GM18907 (cell line): ENCODE results near the gene GPC6.
"Not testable (repeated sequence)": the region's sequence is repeated elsewhere in the genome, so short reads cannot be mapped to it uniquely, and the experiment has no call there.

Source experiments
- ATAC-seq: cut with Tn5 transposase; IDR thresholded peaks from one replicate; pipeline ENCODE4 v1.9.1; 2021; ENCODE audit warnings: mild to moderate bottlenecking, moderate library complexity; ENCODE audit not compliant: unreplicated experiment

Gene GPC6

GRCh38 chr13:94256721-94257120 is 1030.1 kb downstream of the GPC6 start:
- ATAC-seq, result no peak

DNA sequence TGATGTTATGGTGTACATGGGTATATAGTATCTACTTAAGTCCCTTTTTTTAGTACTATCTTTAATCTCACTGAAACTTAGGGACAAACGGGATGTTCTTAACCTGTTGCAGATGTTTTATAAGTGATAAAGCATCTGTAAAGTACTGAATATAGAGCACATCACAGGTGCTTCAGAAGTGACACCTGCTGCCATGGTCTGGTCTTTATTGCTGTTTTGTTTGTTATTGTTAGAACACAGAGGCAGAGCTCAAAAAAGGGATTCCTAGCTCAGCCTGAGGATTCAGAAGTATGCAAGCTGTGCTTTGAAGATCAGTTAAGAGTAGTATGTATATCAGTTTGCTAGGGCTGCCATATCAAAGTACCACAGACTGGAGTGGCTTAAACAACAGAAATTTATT is 1033.4 kb downstream of the GPC6 start:
- ATAC-seq, result no peak

GRCh38 chr13:94261163-94261562 is 1034.6 kb downstream of the GPC6 start:
- ATAC-seq, result no peak

DNA sequence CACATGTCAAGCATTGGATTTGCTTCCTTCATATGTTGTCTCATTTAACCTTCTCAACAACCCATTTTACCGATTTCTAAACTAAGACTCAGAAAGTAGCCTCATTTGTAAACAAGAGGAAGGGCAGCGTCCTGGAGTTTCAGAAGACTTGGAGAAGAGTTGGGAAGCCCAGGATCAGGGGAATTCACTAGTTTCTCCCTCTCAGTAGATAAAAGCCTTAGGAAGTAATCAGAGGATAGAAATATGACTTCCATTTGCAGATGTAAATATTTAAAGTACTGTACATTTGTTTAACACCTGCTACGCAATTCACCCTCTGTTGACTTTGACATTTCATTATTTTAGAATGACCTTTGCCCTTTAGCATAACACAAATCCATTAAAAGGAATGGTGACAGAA is 1036.4 kb downstream of the GPC6 start:
- ATAC-seq, result no peak

DNA sequence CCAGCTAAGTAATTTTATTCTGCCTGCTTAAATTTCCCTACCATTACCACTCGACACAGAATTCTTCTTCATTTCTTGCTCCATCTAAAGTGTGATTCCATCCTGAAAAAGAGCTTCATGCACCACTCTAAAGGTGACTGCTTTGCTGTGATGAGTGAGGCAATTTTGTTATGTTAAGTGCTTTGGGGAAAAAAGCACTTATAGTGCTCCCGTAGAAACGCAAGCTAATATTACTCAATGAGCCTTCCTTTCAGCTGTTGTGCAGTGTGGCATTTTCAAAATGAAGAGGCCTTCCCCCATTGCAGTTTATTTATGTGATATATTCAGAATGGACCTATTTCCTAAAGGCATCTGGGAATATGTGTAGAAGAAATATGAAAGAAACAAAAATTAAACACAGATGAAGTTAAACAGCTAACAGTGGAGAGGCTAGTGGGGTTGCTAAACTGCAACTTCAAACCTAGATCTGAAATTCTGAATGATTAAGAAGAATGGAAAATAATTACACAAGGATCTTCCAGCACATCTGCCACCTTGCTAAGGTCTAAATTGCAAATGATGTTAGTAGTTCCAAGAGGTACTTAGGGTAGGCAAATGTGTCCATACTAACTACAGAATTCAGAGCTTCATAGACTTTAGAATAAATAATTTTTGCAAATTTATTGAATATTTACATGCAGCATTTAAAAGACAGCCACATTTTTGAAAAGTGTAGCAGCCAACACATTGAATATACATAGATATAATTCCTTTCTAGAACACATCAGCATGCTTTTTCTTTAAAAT is 1041.2 kb downstream of the GPC6 start:
- no peak for ATAC-seq

DNA sequence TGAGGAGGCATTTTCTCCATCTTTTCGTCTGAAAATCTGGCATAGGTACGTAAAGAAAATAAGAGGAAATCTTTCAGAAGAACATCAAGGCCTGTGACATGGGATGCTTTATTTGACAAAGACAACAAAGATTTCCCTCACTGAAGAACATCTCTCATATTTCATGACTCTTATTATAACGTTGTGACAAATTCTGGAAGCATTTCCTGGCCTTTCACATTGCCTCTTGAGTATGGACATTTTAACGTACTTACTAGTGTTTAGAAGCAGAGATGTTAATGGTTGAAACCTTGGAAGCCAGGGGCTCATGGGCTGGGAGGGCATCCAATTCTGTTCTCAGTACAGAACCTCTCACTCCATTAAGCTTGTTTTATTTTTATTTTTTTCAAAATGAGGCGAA is 1042.1 kb downstream of the GPC6 start:
- ATAC-seq, result no peak

DNA sequence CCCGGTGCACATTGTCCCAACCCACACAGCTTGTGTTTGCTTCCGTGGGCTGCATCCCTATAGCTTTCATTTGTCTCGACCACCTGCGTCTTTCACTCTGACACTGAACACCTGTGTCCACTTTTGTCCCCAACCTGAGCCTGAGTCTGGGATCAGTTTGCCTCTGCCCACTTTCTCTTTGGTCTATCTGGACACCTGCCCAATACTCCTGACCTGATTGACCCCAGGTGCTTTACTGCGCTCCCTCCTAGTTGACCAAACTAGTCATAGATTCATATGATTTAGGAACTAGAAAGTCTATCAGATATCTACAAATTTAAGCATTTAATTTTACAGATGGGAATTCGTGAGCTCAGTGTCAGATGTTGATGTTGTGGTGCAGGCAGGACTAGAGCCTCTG is 1043.0 kb downstream of the GPC6 start:
- no peak for ATAC-seq

DNA sequence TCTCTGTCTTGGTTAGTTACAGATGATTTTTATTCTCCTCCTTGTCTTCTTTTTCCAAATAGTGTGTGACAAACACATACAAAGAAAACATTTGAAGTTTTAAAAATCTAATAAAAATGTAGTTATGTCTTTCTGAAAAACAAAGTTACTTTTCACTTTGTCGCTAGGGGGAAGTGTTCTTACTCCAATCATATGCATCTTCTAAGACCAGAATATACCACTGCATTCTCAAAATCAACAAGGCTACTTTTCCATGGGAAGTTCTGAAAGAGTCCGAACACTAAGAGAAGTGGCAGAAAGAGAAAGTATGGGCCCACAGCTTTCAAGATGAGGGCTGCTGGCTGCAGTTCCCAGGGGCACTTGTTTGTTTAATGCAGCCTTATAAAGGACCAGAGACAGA is 1043.9 kb downstream of the GPC6 start:
- ATAC-seq, result no peak

DNA sequence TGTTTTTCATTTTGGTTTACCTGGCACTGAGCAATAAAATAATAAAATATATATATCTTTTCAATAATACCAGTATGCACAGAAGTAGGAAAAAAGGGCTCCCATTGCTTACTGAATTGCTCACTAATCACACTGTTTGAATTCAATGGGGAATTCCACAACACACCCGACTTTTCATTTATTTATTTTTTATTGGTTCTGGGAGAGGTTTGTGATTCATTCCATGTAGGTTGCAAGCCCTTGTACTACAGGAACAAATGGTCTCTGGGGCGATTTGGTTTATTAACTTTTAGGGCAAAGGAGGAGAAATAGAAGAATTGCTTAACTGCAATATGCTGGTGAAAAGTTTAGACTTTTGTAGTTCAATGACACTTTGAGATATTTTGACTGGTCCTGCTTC is 1045.4 kb downstream of the GPC6 start:
- ATAC-seq, result no peak

GRCh38 chr13:94280349-94280748 is 1053.7 kb downstream of the GPC6 start:
- ATAC-seq, result no peak

- no peak for ATAC-seq
These were observed 1054.2 kb downstream of the GPC6 start for GRCh38 chr13:94280845-94281244.

- ATAC-seq, result no peak
These were observed 1060.0 kb downstream of the GPC6 start for GRCh38 chr13:94286581-94286980.

GRCh38 chr13:94291631-94292322 is 1065.2 kb downstream of the GPC6 start:
- ATAC-seq, result no peak

- ATAC-seq, result no peak
These were observed 1065.7 kb downstream of the GPC6 start for GRCh38 chr13:94292323-94292640.

DNA sequence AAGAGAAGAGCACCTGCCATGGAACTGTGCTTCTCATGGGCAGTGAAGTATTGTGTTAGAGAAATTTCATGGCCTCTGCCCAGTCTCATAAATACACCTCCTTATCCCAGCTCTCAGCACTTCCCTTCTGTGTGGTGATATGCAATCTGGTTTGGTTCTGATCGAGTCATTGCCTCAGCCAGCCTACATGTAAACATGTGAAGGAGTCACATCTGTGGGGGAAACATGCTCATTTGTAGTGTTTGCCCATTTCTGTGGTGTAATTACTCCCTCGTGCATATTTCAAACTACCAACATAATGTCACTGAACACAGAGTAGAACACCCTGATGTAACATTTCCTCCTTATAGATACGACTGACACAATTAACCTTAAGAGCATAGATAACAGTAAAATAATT is 1069.9 kb downstream of the GPC6 start:
- no peak for ATAC-seq

DNA sequence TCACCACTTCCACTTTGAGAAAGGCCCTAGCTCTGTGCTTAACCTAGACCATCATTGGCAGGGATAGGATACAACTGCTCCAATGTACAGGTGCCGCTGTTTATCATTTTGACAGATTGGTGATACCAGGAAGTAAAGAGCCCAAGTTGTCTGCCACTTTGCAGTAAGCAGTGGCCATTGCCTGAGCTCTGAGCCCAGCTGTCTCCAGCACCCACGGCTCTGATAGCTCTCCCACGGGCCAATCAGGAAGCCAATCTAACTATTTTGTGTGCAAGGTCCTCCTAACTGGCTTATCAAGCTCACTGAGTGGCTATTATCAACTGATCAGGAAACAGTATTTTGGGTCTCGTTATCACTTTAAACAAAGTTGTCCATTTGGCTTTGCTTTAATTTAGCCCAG is 1071.7 kb downstream of the GPC6 start:
- ATAC-seq, result no peak

DNA sequence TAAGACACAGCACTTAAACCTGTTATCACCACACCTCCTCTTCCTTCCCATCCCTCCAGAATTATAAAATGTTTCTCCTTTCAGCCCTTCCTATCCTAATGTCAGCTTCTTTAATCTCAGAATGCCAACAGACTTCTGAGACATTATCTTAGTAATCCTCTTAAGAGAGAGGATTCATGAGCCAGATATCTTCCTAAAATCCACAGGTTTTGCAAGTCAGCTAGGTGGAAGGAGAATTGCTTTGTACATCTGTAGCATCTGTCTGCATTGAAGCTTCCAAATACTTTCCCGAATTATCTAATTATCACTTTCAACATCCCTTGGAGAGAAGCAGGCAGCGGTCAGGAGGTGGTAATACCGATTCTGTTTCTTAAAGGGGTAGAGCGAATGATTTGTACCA is 1073.8 kb downstream of the GPC6 start:
- ATAC-seq, result no peak

GRCh38 chr13:94301487-94301886 is 1074.9 kb downstream of the GPC6 start:
- no peak for ATAC-seq

- ATAC-seq, result not testable (repeated sequence)
These were observed 1076.4 kb downstream of the GPC6 start for GRCh38 chr13:94302847-94303565.

GRCh38 chr13:94303644-94304174 is 1077.1 kb downstream of the GPC6 start:
- no peak for ATAC-seq

- ATAC-seq, result no peak
These were observed 1078.4 kb downstream of the GPC6 start for GRCh38 chr13:94305033-94305432.

DNA sequence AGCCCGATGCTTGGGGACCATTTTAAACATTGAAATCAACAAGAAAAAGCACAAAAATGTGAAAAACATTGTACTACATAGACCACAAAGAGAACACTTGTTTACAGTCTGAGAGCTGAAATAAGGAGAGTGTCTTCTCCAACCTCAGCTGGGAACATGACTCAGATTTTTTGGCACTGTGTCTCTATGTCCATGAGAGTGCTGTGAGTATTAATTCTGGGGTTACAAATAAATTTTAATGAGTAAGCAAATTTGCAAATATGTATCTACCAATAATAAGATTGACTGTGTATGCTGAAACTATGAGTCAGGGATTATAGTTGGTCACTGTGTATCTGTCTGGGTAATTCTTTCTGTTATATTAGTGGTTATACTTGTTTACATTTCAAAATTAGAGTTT is 1078.9 kb downstream of the GPC6 start:
- no peak for ATAC-seq
